ENCODE results near the gene CHST8. TPM values are rescaled to one million over a fixed set of nuclear protein-coding genes. Genes with fewer than 3 reads are reported as not detected.

CHST8 gene
- total RNA-seq, 1 experiment from 2014 or later, result 33.5 TPM

DNA sequence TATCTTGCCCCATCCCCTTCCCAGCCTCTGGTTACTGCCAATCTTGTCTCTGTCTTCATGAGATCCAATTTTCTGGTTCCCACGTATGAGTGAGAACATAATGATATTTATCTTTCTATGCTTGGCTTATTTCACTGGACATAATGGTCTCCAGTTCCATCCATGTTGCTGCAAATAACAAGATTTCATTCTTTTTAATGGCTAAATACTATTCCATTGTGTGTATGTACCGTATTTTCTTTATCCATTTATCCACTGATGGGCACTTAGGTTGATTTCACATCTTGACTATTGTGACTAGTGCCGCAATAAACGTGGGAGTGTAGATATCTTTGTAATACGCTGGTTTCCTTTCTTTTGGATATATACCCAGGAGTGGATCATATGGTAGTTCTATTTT, 43.0 kb downstream of the CHST8 start (continued):
- TF ChIP-seq, protein P1, sequence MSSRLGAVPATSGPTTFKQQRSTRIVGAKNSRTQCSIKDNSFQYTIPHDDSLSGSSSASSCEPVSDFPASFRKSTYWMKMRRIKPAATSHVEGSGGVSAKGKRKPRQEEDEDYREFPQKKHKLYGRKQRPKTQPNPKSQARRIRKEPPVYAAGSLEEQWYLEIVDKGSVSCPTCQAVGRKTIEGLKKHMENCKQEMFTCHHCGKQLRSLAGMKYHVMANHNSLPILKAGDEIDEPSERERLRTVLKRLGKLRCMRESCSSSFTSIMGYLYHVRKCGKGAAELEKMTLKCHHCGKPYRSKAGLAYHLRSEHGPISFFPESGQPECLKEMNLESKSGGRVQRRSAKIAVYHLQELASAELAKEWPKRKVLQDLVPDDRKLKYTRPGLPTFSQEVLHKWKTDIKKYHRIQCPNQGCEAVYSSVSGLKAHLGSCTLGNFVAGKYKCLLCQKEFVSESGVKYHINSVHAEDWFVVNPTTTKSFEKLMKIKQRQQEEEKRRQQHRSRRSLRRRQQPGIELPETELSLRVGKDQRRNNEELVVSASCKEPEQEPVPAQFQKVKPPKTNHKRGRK (CRISPR knock-in tag; IDR thresholded peaks at IDR 0.05; ENCODE audit: borderline replicate concordance), result no peak
- no peak for TF ChIP-seq FOXP1 (CRISPR knock-in tag; IDR thresholded peaks at IDR 0.05; ENCODE audit: borderline replicate concordance)
- no peak for TF ChIP-seq TEAD4 (CRISPR knock-in tag; IDR thresholded peaks at IDR 0.05)
- no peak for TF ChIP-seq ZNF423 (CRISPR knock-in tag; IDR thresholded peaks at IDR 0.05)
- no peak for TF ChIP-seq NFYB (CRISPR knock-in tag; conservative IDR thresholded peaks at IDR 0.05; ENCODE audit: low read depth)
- TF ChIP-seq SP1 (CRISPR knock-in tag; conservative IDR thresholded peaks at IDR 0.05), result no peak

GRCh38 chr19:33665776-33666595, 44.2 kb downstream of the CHST8 start:
- CTCF ChIA-PET, result no interaction called here

More at GRCh38 chr19:33665776-33666595, 44.2 kb downstream of the CHST8 start:
- Mint-ChIP-seq H3K27me3 (ENCODE audit: low read depth) (no peaks in the 10 kb centered on the region), H3K4me3 (no peak overlapping the region), H3K9me3 (no peaks in the 10 kb centered on the region), H3K36me3 (no peaks in the 10 kb centered on the region), H3K27ac (peak overlapping the region; percentile 60; the same call in 1 of the 2 replicates), H3K4me1 (peaks cover 10% of the 10 kb centered on the region)
- ATAC-seq (no peak), DNase-seq (ENCODE audit: low spot score) (peak; percentile 9)
- POLR2A ChIA-PET, result no interaction called here
- no peak for TF ChIP-seq ESRRA (CRISPR knock-in tag; IDR thresholded peaks at IDR 0.05; ENCODE audit: borderline replicate concordance)
- TF ChIP-seq FOXJ3 (CRISPR knock-in tag; IDR thresholded peaks at IDR 0.05; ENCODE audit: borderline replicate concordance), result no peak
- TF ChIP-seq JUN (CRISPR knock-in tag; IDR thresholded peaks at IDR 0.05), result no peak
- no peak for TF ChIP-seq GRHL2 (CRISPR knock-in tag; IDR thresholded peaks at IDR 0.05; ENCODE audit: insufficient replicate concordance, severe bottlenecking)
- no peak for TF ChIP-seq CREB1 (CRISPR knock-in tag; IDR thresholded peaks at IDR 0.05)
- TF ChIP-seq ZBTB21 (CRISPR knock-in tag; IDR thresholded peaks at IDR 0.05; ENCODE audit: borderline replicate concordance), result no peak
- no peak for TF ChIP-seq ATF2 (CRISPR knock-in tag; IDR thresholded peaks at IDR 0.05; ENCODE audit: borderline replicate concordance, low read depth)
- no peak for TF ChIP-seq NFYB (CRISPR knock-in tag; conservative IDR thresholded peaks at IDR 0.05; ENCODE audit: low read depth)
- no peak for TF ChIP-seq RELA (CRISPR knock-in tag; IDR thresholded peaks at IDR 0.05; ENCODE audit: borderline replicate concordance)
- no peak for TF ChIP-seq CBFB (CRISPR knock-in tag; IDR thresholded peaks at IDR 0.05; ENCODE audit: low read depth)
- no peak for TF ChIP-seq HMGXB4 (CRISPR knock-in tag; IDR thresholded peaks at IDR 0.05)
- no peak for TF ChIP-seq ZNF671 (CRISPR knock-in tag; IDR thresholded peaks at IDR 0.05)
- TF ChIP-seq, protein P2, sequence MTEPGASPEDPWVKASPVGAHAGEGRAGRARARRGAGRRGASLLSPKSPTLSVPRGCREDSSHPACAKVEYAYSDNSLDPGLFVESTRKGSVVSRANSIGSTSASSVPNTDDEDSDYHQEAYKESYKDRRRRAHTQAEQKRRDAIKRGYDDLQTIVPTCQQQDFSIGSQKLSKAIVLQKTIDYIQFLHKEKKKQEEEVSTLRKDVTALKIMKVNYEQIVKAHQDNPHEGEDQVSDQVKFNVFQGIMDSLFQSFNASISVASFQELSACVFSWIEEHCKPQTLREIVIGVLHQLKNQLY (CRISPR knock-in tag; IDR thresholded peaks at IDR 0.05), result no peak
- no peak for TF ChIP-seq USF2 (CRISPR knock-in tag; IDR thresholded peaks at IDR 0.05)
- TF ChIP-seq ZNF396 (CRISPR knock-in tag; IDR thresholded peaks at IDR 0.05; ENCODE audit: borderline replicate concordance), result no peak
- TF ChIP-seq, protein P3, sequence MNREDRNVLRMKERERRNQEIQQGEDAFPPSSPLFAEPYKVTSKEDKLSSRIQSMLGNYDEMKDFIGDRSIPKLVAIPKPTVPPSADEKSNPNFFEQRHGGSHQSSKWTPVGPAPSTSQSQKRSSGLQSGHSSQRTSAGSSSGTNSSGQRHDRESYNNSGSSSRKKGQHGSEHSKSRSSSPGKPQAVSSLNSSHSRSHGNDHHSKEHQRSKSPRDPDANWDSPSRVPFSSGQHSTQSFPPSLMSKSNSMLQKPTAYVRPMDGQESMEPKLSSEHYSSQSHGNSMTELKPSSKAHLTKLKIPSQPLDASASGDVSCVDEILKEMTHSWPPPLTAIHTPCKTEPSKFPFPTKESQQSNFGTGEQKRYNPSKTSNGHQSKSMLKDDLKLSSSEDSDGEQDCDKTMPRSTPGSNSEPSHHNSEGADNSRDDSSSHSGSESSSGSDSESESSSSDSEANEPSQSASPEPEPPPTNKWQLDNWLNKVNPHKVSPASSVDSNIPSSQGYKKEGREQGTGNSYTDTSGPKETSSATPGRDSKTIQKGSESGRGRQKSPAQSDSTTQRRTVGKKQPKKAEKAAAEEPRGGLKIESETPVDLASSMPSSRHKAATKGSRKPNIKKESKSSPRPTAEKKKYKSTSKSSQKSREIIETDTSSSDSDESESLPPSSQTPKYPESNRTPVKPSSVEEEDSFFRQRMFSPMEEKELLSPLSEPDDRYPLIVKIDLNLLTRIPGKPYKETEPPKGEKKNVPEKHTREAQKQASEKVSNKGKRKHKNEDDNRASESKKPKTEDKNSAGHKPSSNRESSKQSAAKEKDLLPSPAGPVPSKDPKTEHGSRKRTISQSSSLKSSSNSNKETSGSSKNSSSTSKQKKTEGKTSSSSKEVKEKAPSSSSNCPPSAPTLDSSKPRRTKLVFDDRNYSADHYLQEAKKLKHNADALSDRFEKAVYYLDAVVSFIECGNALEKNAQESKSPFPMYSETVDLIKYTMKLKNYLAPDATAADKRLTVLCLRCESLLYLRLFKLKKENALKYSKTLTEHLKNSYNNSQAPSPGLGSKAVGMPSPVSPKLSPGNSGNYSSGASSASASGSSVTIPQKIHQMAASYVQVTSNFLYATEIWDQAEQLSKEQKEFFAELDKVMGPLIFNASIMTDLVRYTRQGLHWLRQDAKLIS (CRISPR knock-in tag; IDR thresholded peaks at IDR 0.05; ENCODE audit: borderline replicate concordance), result no peak
- TF ChIP-seq ZSCAN18 (CRISPR knock-in tag; IDR thresholded peaks at IDR 0.05), result no peak
- TF ChIP-seq ZNF138 (CRISPR knock-in tag; conservative IDR thresholded peaks at IDR 0.05), result no peak
- TF ChIP-seq ZNF423 (CRISPR knock-in tag; IDR thresholded peaks at IDR 0.05), result no peak

Data from WTC11 (cell line).